HepG2 (cell line): ENCODE measurements around the gene EMC9. TPM values are rescaled to one million over a fixed set of nuclear protein-coding genes. Genes with fewer than 3 reads are reported as not detected.

Experiments used
- CBX2 ChIP-seq, 2 experiments: fragments of 200-600 bp in 1 of 2; sonication (generic); formaldehyde crosslinking in 1 of 2; IDR thresholded peaks; 2 replicates each; pipeline versions ENCODE4 v1.7.0 to v1.8.1; 2018 to 2022; ENCODE audit warnings: low read depth in 2 of 2, low read length in 1 of 2, mild to moderate bottlenecking in 1 of 2, missing genetic modification reagents in 1 of 2
- NFIB ChIP-seq: sonication (generic); formaldehyde crosslinking; IDR thresholded peaks from 2 replicates; pipeline ENCODE4 v1.9.0; 2021; ENCODE audit warnings: missing genetic modification reagents, mild to moderate bottlenecking, borderline replicate concordance
- PAX8 ChIP-seq: sonication (generic); formaldehyde crosslinking; IDR thresholded peaks from 2 replicates; pipeline ENCODE4 v1.8.0; 2022; ENCODE audit warnings: mild to moderate bottlenecking, missing genetic modification reagents, borderline replicate concordance
- RBM22 ChIP-seq: fragments of 200-400 bp; formaldehyde crosslinking; optimal IDR thresholded peaks from 2 replicates; pipeline ENCODE3; 2017; ENCODE audit warnings: mild to moderate bottlenecking, low read length, moderate library complexity
- RORA ChIP-seq: sonication (generic); formaldehyde crosslinking; IDR thresholded peaks from 2 replicates; pipeline ENCODE4 v1.5.0; 2020; ENCODE audit warnings: mild to moderate bottlenecking, missing genetic modification reagents, moderate library complexity
- SALL1 ChIP-seq: sonication (generic); formaldehyde crosslinking; IDR thresholded peaks from 2 replicates; pipeline ENCODE4 v1.8.0; 2022; ENCODE audit warnings: mild to moderate bottlenecking, missing genetic modification reagents
- ZFP62 ChIP-seq: sonication (generic); formaldehyde crosslinking; IDR thresholded peaks from 2 replicates; pipeline ENCODE4 v1.4.0; 2020; ENCODE audit warnings: missing genetic modification reagents
- ZFYVE20 ChIP-seq: sonication (generic); formaldehyde crosslinking; IDR thresholded peaks from 2 replicates; pipeline ENCODE4 v1.8.0; 2023; ENCODE audit warnings: low read depth, mild to moderate bottlenecking, moderate library complexity, missing genetic modification reagents, borderline replicate concordance
- ZNF333 ChIP-seq: sonication (generic); formaldehyde crosslinking; IDR thresholded peaks from 2 replicates; pipeline ENCODE4 v1.4.0; 2020; ENCODE audit warnings: mild to moderate bottlenecking, missing genetic modification reagents, borderline replicate concordance
- ZNF451 ChIP-seq: sonication (generic); formaldehyde crosslinking; IDR thresholded peaks from 2 replicates; pipeline ENCODE4 v1.5.0; 2020; ENCODE audit warnings: mild to moderate bottlenecking, missing genetic modification reagents
- polyA plus RNA-seq, 8 experiments: library from polyadenylated mRNA; depleted of rRNA in 3 of 8; stranded (reverse) in 7 of 8; unstranded in 1 of 8; fragments of >200 nt; fragmentation: Illumina TruSeq in 4 of 8; extraction: Trizol in 4 of 8; gene quantifications; 2 replicates each; pipeline versions ENCODE4 v1.2.1 to v1.2.3, GENCODE V29; 2011 to 2016; ENCODE audit warnings: low read depth in 4 of 8, missing spikeins in 1 of 8, mixed read lengths in 1 of 8; ENCODE audit not compliant: insufficient read depth in 1 of 8
- total RNA-seq, 5 experiments: library from RNA; depleted of rRNA; stranded (reverse); fragments of >200 nt; fragmentation: Illumina TruSeq; extraction: Trizol; gene quantifications; 2 replicates each; pipeline ENCODE4 v1.2.3, GENCODE V29; 2016; ENCODE audit warnings: low read depth in 1 of 5
- TF ChIP-seq, protein P1 (sequence below): IDR thresholded peaks from 2 replicates; pipeline ENCODE4 v1.6.1; 2018; ENCODE audit warnings: missing genetic modification reagents
- TF ChIP-seq, protein P2 (sequence below): sonication (generic); formaldehyde crosslinking; IDR thresholded peaks from 2 replicates; pipeline ENCODE4 v1.5.1; 2020; ENCODE audit warnings: missing genetic modification reagents, mild to moderate bottlenecking, borderline replicate concordance

EMC9 gene
- total and polyA plus RNA-seq, 2 of the 13 experiments (the other 11 are each of a cell fraction or from before 2014, with no cell fraction given): 60.5 to 78.7 TPM

DNA sequence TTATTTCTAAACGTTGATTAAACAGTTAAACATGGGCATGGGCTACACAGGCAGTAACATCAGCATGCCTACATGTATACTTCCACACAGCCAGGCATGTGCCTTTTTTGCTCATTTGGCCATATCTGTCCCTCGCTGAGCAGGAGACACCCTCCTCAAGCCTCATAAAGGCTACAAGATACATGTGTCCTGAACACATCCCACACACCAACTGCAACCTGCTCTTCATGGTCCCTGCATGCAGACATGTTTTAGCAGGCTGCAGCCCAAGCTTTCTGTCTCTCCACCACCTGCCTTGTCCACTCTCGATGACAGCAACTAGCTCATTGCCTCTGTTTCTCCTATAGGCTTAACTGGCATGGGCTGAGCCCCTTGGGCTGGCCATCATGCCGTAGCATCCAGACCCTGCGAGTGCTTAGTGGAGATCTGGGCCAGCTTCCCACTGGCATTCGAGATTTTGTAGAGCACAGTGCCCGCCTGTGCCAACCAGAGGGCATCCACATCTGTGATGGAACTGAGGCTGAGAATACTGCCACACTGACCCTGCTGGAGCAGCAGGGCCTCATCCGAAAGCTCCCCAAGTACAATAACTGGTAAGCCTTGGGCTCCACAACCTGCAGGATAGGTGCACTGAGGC is 44.7 kb downstream of the EMC9 start (continued):
- TF ChIP-seq CBX2 (IDR thresholded peaks at IDR 0.05; ENCODE audit: low read depth, low read length) (no peak), CBX2 (CRISPR knock-in tag; IDR thresholded peaks at IDR 0.05; ENCODE audit: low read depth) (no peak), SALL1 (CRISPR knock-in tag) (peak; percentile 33; the same call in 1 of the 2 replicates), RORA (CRISPR knock-in tag) (no peak), ZNF333 (peak; percentile 90; the same call in 1 of the 2 replicates), ZNF451 (CRISPR knock-in tag) (no peak), NFIB (CRISPR knock-in tag) (no peak), ZFYVE20 (CRISPR knock-in tag) (no peak), RBM22 (peak; percentile 96), PAX8 (CRISPR knock-in tag) (no peak; the same call in 1 of the 2 replicates), ZFP62 (CRISPR knock-in tag) (no peak)
- TF ChIP-seq, protein P1, sequence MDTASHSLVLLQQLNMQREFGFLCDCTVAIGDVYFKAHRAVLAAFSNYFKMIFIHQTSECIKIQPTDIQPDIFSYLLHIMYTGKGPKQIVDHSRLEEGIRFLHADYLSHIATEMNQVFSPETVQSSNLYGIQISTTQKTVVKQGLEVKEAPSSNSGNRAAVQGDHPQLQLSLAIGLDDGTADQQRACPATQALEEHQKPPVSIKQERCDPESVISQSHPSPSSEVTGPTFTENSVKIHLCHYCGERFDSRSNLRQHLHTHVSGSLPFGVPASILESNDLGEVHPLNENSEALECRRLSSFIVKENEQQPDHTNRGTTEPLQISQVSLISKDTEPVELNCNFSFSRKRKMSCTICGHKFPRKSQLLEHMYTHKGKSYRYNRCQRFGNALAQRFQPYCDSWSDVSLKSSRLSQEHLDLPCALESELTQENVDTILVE: no peak
- TF ChIP-seq, protein P2, sequence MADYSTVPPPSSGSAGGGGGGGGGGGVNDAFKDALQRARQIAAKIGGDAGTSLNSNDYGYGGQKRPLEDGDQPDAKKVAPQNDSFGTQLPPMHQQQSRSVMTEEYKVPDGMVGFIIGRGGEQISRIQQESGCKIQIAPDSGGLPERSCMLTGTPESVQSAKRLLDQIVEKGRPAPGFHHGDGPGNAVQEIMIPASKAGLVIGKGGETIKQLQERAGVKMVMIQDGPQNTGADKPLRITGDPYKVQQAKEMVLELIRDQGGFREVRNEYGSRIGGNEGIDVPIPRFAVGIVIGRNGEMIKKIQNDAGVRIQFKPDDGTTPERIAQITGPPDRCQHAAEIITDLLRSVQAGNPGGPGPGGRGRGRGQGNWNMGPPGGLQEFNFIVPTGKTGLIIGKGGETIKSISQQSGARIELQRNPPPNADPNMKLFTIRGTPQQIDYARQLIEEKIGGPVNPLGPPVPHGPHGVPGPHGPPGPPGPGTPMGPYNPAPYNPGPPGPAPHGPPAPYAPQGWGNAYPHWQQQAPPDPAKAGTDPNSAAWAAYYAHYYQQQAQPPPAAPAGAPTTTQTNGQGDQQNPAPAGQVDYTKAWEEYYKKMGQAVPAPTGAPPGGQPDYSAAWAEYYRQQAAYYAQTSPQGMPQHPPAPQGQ: no peak
